Fibroblast of villous mesenchyme (primary cell): ENCODE results near the gene ARPIN. TPM values are rescaled to one million over a fixed set of nuclear protein-coding genes. Genes with fewer than 3 reads are reported as not detected.

Experiments
- DNase-seq: peaks from one replicate; pipeline ENCODE4 v3.0.0-alpha.2; 2010; ENCODE audit warnings: low read depth
- H3K4me3 ChIP-seq: 2 replicates; pipeline ENCODE4 v1.5.1; 2011; ENCODE audit warnings: low read depth, mild to moderate bottlenecking, low read length
- CTCF ChIP-seq: IDR thresholded peaks from 2 replicates; pipeline ENCODE4 v1.5.1; 2012; ENCODE audit warnings: low read depth, mild to moderate bottlenecking, low read length; ENCODE audit not compliant: insufficient read depth
- small RNA-seq: library from RNA; depleted of rRNA; stranded (forward); fragments of <200 nt; gene quantifications from one replicate; pipeline ENCODE3, GENCODE V24; 2012
- total RNA-seq: library from RNA; depleted of rRNA; stranded (reverse); fragments of >200 nt; gene quantifications from 2 replicates; pipeline ENCODE4 v1.2.3, GENCODE V29; 2012

Gene ARPIN
- total RNA-seq, 1 donor: 10.8 TPM

DNA sequence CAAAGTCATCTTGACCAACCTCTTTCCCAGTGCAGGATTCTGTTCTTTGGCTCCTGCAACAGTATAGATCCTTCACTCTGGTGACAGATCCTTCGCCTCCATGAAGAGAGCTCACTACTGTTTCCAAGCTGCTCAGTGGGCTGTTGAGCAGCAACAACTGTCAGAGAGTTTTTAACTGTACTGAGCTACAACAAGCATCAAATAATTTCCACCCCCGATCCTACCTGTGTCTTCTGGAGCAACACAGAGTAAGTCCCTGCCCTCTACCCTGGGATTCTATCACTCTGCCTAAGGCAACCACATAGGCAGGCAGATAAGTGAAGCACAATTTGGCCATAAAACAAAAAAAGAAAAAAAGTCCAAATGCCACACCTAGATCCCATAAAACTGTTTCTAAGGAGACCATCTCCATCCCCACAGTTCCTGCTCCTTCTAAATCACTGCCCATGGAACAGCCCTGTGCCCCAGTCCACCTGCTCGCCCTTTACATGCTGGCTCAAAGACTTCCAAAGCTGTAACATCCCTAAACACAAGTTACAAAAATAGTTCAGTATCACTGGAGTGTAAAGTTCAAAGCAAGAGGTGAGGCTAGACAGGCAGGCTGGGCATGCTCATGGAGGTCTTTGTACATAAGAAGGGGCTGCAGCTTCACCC, 60.3 kb downstream of the ARPIN start:
- H3K4me3 ChIP-seq: no peak overlapping the region
- TF ChIP-seq CTCF: no peak
- DNase-seq: no peak

DNA sequence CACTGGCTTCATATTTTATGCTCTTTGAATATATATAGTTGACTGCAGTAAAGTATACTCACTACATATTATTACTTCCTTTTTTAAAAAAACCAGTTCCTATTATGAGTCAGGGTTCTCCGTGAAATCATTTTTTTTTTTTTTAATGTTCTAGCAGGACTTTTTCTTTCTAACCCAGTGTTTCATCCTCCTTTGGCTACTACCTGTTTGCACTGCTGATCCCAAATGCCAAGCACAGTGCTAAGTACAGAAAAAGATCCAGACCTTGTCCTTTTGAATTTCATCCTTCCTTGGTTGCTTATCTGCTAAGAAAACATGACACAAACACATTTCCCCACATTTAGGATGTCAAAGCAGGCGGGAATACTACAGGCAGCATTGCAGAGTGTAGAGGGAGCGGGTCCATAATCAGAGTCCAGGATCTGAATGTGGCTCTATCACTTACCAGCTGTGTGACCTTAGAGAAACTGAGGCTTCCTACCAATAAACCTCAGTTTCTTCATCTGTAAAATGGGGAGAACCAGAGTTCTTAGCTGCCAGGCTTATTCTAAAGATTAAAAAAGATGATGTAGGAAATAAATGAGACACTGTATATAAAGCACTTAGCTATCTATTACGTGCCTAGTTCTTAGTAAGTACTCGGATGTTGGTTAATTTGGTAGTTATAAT, 60.9 kb downstream of the ARPIN start:
- H3K4me3 ChIP-seq: no peak overlapping the region
- no peak for DNase-seq
- TF ChIP-seq CTCF: no peak

GRCh38 chr15:89848970-89849292, 63.8 kb downstream of the ARPIN start:
- H3K4me3 ChIP-seq: no peak overlapping the region
- no peak for DNase-seq
- TF ChIP-seq CTCF: no peak

GRCh38 chr15:89847101-89847500, 65.7 kb downstream of the ARPIN start:
- no peak for TF ChIP-seq CTCF
- no peak overlapping the region for H3K4me3 ChIP-seq
- DNase-seq: no peak

- TF ChIP-seq CTCF: no peak
- no peak overlapping the region for H3K4me3 ChIP-seq
- DNase-seq: peak; percentile 89
Observed at GRCh38 chr15:89845305-89845893, 67.4 kb downstream of the ARPIN start.

Small RNAs within 50 kb of the gene (small RNA-seq; reads per million reads assigned to genes)
- not detected for gene MIR5009
- gene MIR5094: not detected
- not detected for gene RNU6-1111P
- not detected for gene RNU7-111P

Other genes with a start within 250 kb of the ARPIN start
- gene PLIN1, start 233.6 kb downstream of the ARPIN start, total RNA-seq: under 0.01 and 0.43 TPM in 2 replicates
- gene PEX11A, start 222.2 kb downstream of the ARPIN start, total RNA-seq: 3.9 and 8.2 TPM in 2 replicates
- gene WDR93, start 222.1 kb downstream of the ARPIN start, total RNA-seq: under 0.01 TPM in 1 of 2 replicates, not detected in the other
- gene MESP1, start 161.7 kb downstream of the ARPIN start, total RNA-seq: under 0.01 TPM in 2 replicates
- gene MESP2, start 136.6 kb downstream of the ARPIN start, total RNA-seq: 0.32 and 0.43 TPM in 2 replicates
- 52.5 and 54.0 TPM in 2 replicates for gene ANPEP, start 98.1 kb downstream of the ARPIN start, total RNA-seq
- gene AP3S2, start 19.0 kb downstream of the ARPIN start, total RNA-seq: 49.6 and 73.0 TPM in 2 replicates
- gene ZNF710, start 88.4 kb upstream of the ARPIN start, total RNA-seq: 13.0 and 16.8 TPM in 2 replicates
- gene IDH2, start 189.5 kb upstream of the ARPIN start, total RNA-seq: 70.4 and 75.7 TPM in 2 replicates